SHP77 (cell line): Measurements from ENCODE around the gene ELMO3.

ENCODE experiments used
- DNase-seq, 2 experiments: peaks; one replicate each; lab custom pipeline; 2025; lab: John Stamatoyannopoulos, UW

The ELMO3 gene

GRCh38 chr16:67183284-67183626, 15.7 kb upstream of the ELMO3 start:
- DNase-seq = no peak

- DNase-seq = peak; percentile 95 to 97
Measured at GRCh38 chr16:67183627-67184452, 15.1 kb upstream of the ELMO3 start, which contains the start of gene MATCAP1. Gene MATCAP1, minus strand, starts transcription at chr16:67183963. Its CDS starts 3,353 bp downstream, at chr16:67180610.

GRCh38 chr16:67184453-67184994, 14.4 kb upstream of the ELMO3 start:
- DNase-seq = peak in 1 of 2 experiments; percentile 51

GRCh38 chr16:67184995-67185650, 13.8 kb upstream of the ELMO3 start:
- DNase-seq = peak; percentile 67 to 80

GRCh38 chr16:67185651-67186134, 13.2 kb upstream of the ELMO3 start:
- no peak for DNase-seq

GRCh38 chr16:67186550-67186950, 12.4 kb upstream of the ELMO3 start:
- DNase-seq = no peak

GRCh38 chr16:67187175-67187890, 11.6 kb upstream of the ELMO3 start:
- no peak for DNase-seq

GRCh38 chr16:67188323-67188722, 10.6 kb upstream of the ELMO3 start:
- no peak for DNase-seq

- no peak for DNase-seq
Measured at GRCh38 chr16:67188798-67189197, 10.1 kb upstream of the ELMO3 start.

- peak; percentile 28 to 33 for DNase-seq
Measured at GRCh38 chr16:67190041-67190440, 8.9 kb upstream of the ELMO3 start, which contains the start of gene EXOC3L1. Gene EXOC3L1, minus strand, starts transcription at chr16:67190136. Its CDS starts 460 bp downstream, at chr16:67189676.

GRCh38 chr16:67190448-67191399, 8.2 kb upstream of the ELMO3 start:
- DNase-seq = peak; percentile 24 to 33

GRCh38 chr16:67191411-67191994, 7.4 kb upstream of the ELMO3 start:
- no peak for DNase-seq

GRCh38 chr16:67191995-67192681, 6.8 kb upstream of the ELMO3 start, which contains the start of gene E2F4:
Gene E2F4, plus strand, starts transcription at chr16:67192155. Its CDS starts 73 bp downstream, at chr16:67192228.
- DNase-seq = peak; percentile 80 to 86

- no peak for DNase-seq
Measured at GRCh38 chr16:67192781-67193361, 6.1 kb upstream of the ELMO3 start.

GRCh38 chr16:67193536-67193935, 5.4 kb upstream of the ELMO3 start:
- DNase-seq = no peak

- DNase-seq = no peak
Measured at GRCh38 chr16:67194260-67194659, 4.7 kb upstream of the ELMO3 start.

GRCh38 chr16:67195676-67196075, 3.3 kb upstream of the ELMO3 start:
- no peak for DNase-seq

- no peak for DNase-seq
Measured at GRCh38 chr16:67196881-67197280, 2.0 kb upstream of the ELMO3 start.

- no peak for DNase-seq
Measured at GRCh38 chr16:67197704-67198103, 1.2 kb upstream of the ELMO3 start.
